HL-60 (cell line): ENCODE results near the gene SAFB.

Experiments
- CTCF ChIP-seq: IDR thresholded peaks from one replicate; pipeline ENCODE4 v1.5.1; 2011; ENCODE audit warnings: low read length, control low read depth, inconsistent platforms; ENCODE audit not compliant: insufficient read depth
- GABPA ChIP-seq: IDR thresholded peaks from 2 replicates; pipeline ENCODE4 v1.6.1; 2012; ENCODE audit warnings: low read depth
- POLR2AphosphoS5 ChIP-seq: IDR thresholded peaks from 2 replicates; pipeline ENCODE4 v1.6.1; 2012; ENCODE audit warnings: low read depth
- REST ChIP-seq: IDR thresholded peaks from 2 replicates; pipeline ENCODE4 v1.6.1; 2012; ENCODE audit warnings: low read depth; ENCODE audit not compliant: insufficient replicate concordance

- no peak for TF ChIP-seq CTCF
- TF ChIP-seq REST: no peak
- no peak; the same call in 1 of the 2 replicates for TF ChIP-seq POLR2AphosphoS5
- no peak for TF ChIP-seq GABPA
These were observed 28.3 kb upstream of the SAFB start for GRCh38 chr19:5594521-5594950.
